ENCODE results near the gene BHLHA9. TPM values are rescaled to one million over a fixed set of nuclear protein-coding genes. Genes with fewer than 3 reads are reported as not detected.

The BHLHA9 gene
- total RNA-seq, result not detected in 2 replicates

GRCh38 chr17:1270210-1271029, at the start of gene BHLHA9:
BHLHA9 (plus strand) TSS chr17:1270444; CDS start chr17:1270564, 120 bp downstream.

Other genes with a start within 250 kb of the BHLHA9 start
- gene ABR, start 90.5 kb upstream of the BHLHA9 start, total RNA-seq, result 39.5 and 64.4 TPM in 2 replicates
- gene TRARG1, start 9.2 kb downstream of the BHLHA9 start, total RNA-seq, result not detected in 2 replicates
- 496 and 498 TPM in 2 replicates for gene YWHAE, start 129.8 kb downstream of the BHLHA9 start, total RNA-seq
- 125 and 130 TPM in 2 replicates for gene CRK, start 185.8 kb downstream of the BHLHA9 start, total RNA-seq
- gene MYO1C, start 222.2 kb downstream of the BHLHA9 start, total RNA-seq, result 155 and 224 TPM in 2 replicates
- 39.2 and 40.7 TPM in 2 replicates for gene INPP5K, start 246.2 kb downstream of the BHLHA9 start, total RNA-seq

Data from endothelial cell of coronary artery (primary cell).